ENCODE measurements around the gene SIVA1.

The SIVA1 gene

GRCh38 chr14:104794631-104794992, 41.7 kb downstream of the SIVA1 start:
- DNase-seq (ENCODE audit: insufficient read length, low spot score): peak; percentile 68
- FAIRE-seq: peak; percentile 35

- FAIRE-seq (no peak), DNase-seq (ENCODE audit: insufficient read length, low spot score) (peak; percentile 83)
Measured at GRCh38 chr14:104794993-104795780, 42.2 kb downstream of the SIVA1 start, which contains the start of gene AKT1. Gene AKT1, minus strand, starts transcription at chr14:104795748. Its CDS starts 3,105 bp downstream, at chr14:104792643.

GRCh38 chr14:104795781-104796686, 43.1 kb downstream of the SIVA1 start:
- DNase-seq (ENCODE audit: insufficient read length, low spot score) (peak; percentile 95), FAIRE-seq (no peak)

GRCh38 chr14:104796687-104797081, 43.7 kb downstream of the SIVA1 start:
- no peak for DNase-seq (ENCODE audit: insufficient read length, low spot score)
- no peak for FAIRE-seq

- no peak for FAIRE-seq
- DNase-seq (ENCODE audit: insufficient read length, low spot score): no peak
Measured at GRCh38 chr14:104797115-104798044, 44.4 kb downstream of the SIVA1 start.

GRCh38 chr14:104798300-104799243, 45.6 kb downstream of the SIVA1 start:
- FAIRE-seq: no peak
- DNase-seq (ENCODE audit: insufficient read length, low spot score): no peak

GRCh38 chr14:104799244-104800014, 46.5 kb downstream of the SIVA1 start:
- FAIRE-seq (peak; percentile 21), DNase-seq (ENCODE audit: insufficient read length, low spot score) (no peak)

- DNase-seq (ENCODE audit: insufficient read length, low spot score) (peak; percentile 95), FAIRE-seq (no peak)
Measured at GRCh38 chr14:104800015-104800770, 47.2 kb downstream of the SIVA1 start.

GRCh38 chr14:104800771-104801519, 48.0 kb downstream of the SIVA1 start, which contains the start of gene ZBTB42:
Gene ZBTB42, plus strand, starts transcription at chr14:104801101. Its CDS starts 97 bp downstream, at chr14:104801198.
- FAIRE-seq (no peak), DNase-seq (ENCODE audit: insufficient read length, low spot score) (peak; percentile 84)

- FAIRE-seq (no peak), DNase-seq (ENCODE audit: insufficient read length, low spot score) (no peak)
Measured at GRCh38 chr14:104801520-104802393, 48.8 kb downstream of the SIVA1 start.

- no peak for FAIRE-seq
- DNase-seq (ENCODE audit: insufficient read length, low spot score): no peak
Measured at GRCh38 chr14:104802394-104803184, 49.6 kb downstream of the SIVA1 start.

GRCh38 chr14:104803280-104803911, 50.4 kb downstream of the SIVA1 start:
- DNase-seq (ENCODE audit: insufficient read length, low spot score) (no peak), FAIRE-seq (no peak)

- FAIRE-seq (no peak), DNase-seq (ENCODE audit: insufficient read length, low spot score) (no peak)
Measured at GRCh38 chr14:104803912-104804410, 51.0 kb downstream of the SIVA1 start.

- no peak for FAIRE-seq
Measured at GRCh38 chr14:104804481-104805325, 51.8 kb downstream of the SIVA1 start.

More at GRCh38 chr14:104804481-104805325, 51.8 kb downstream of the SIVA1 start:
- DNase-seq (ENCODE audit: insufficient read length, low spot score): no peak
